Calu3 (cell line): ENCODE data around the gene ZCCHC4. TPM values are rescaled to one million over a fixed set of nuclear protein-coding genes. Genes with fewer than 3 reads are reported as not detected.
A peak's percentile ranks its signal among the peaks of the same experiment; 100 is the strongest.
"Not testable (repeated sequence)": the region's sequence is repeated elsewhere in the genome, so short reads cannot be mapped to it uniquely, and the experiment has no call there.

Source experiments
- BruUV-seq: library from RNA; stranded (reverse); fragments of 400-500 nt; replicated peaks from 2 replicates; lab custom pipeline; 2021; lab: Mats Ljungman, UMichigan
- CTCF ChIA-PET: fragments of 300-600 bp; sonication (Branson Sonifier 250); formaldehyde crosslinking; loops from one replicate; lab custom pipeline; 2022; ENCODE audit warnings: antibody characterized with exemption; lab: Charles Lee
- DNase-seq: peaks from one replicate; pipeline ENCODE4 v3.0.0; 2022
- H3K27ac Mint-ChIP-seq: one replicate; pipeline ENCODE4 v1.8.0; 2022; ENCODE audit warnings: mixed read lengths; ENCODE audit not compliant: unreplicated experiment
- H3K27me3 Mint-ChIP-seq: one replicate; pipeline ENCODE4 v1.8.0; 2022; ENCODE audit warnings: mixed read lengths; ENCODE audit not compliant: unreplicated experiment
- H3K36me3 Mint-ChIP-seq: one replicate; pipeline ENCODE4 v1.8.0; 2022; ENCODE audit warnings: mild to moderate bottlenecking, moderate library complexity, mixed read lengths; ENCODE audit not compliant: insufficient read depth, unreplicated experiment
- H3K4me1 Mint-ChIP-seq: one replicate; pipeline ENCODE4 v1.8.0; 2022; ENCODE audit warnings: mild to moderate bottlenecking, low read depth, mixed read lengths; ENCODE audit not compliant: unreplicated experiment
- H3K4me3 Mint-ChIP-seq: one replicate; pipeline ENCODE4 v1.8.0; 2022; ENCODE audit warnings: mild to moderate bottlenecking, low read depth, moderate library complexity, mixed read lengths; ENCODE audit not compliant: unreplicated experiment
- H3K9me3 Mint-ChIP-seq: one replicate; pipeline ENCODE4 v1.8.0; 2022; ENCODE audit warnings: low read depth, mixed read lengths; ENCODE audit not compliant: unreplicated experiment
- CTCF ChIP-seq: fragments of 200-600 bp; IDR thresholded peaks from one replicate; pipeline ENCODE4 v1.8.0; 2022; ENCODE audit warnings: antibody characterized with exemption; ENCODE audit not compliant: unreplicated experiment
- intact Hi-C: fragments of 100-400 bp; cut with micrococcal nuclease; formaldehyde crosslinking; loops from one replicate; pipeline ENCODE4 v1.10.0; 2022; ENCODE audit not compliant: unreplicated experiment
- total RNA-seq: library from RNA; stranded (reverse); gene quantifications from 2 replicates; pipeline ENCODE4 v1.2.3, GENCODE V29; 2022

ZCCHC4 gene
- total RNA-seq, 1 experiment from 2014 or later, result 10.1 TPM

GRCh38 chr4:25320773-25321172 is 8.2 kb downstream of the ZCCHC4 start:
- no peak for TF ChIP-seq CTCF
- Mint-ChIP-seq H3K9me3 (no peaks in the 10 kb centered on the region), H3K27me3 (no peaks in the 10 kb centered on the region), H3K4me1 (peaks cover 14% of the 10 kb centered on the region), H3K36me3 (no peaks in the 10 kb centered on the region), H3K4me3 (no peak overlapping the region), H3K27ac (peak overlapping the region; percentile 27)
- intact Hi-C loops, result no loop called here
- no TSS peak for BruUV-seq
- CTCF ChIA-PET, result interaction anchor here (0.9 to 1.9 kb wide), 2 partner anchors 9 to 46 kb away, joined by 4 to 11 read pairs; partner anchors contain the start of gene ZCCHC4
- no peak for DNase-seq

- intact Hi-C loops, result no loop called here
- Mint-ChIP-seq H3K36me3 (no peaks in the 10 kb centered on the region), H3K4me1 (peaks cover 14% of the 10 kb centered on the region), H3K27me3 (no peaks in the 10 kb centered on the region), H3K4me3 (no peak overlapping the region), H3K27ac (no peak overlapping the region), H3K9me3 (no peaks in the 10 kb centered on the region)
- no peak for DNase-seq
- CTCF ChIA-PET, result interaction anchor here (1.9 kb wide), 1 partner anchor 10 kb away, joined by 11 read pairs; the partner anchor contains the start of gene ZCCHC4
- no TSS peak for BruUV-seq
- TF ChIP-seq CTCF, result no peak
Measured at GRCh38 chr4:25321703-25322102, 9.1 kb downstream of the ZCCHC4 start.

- DNase-seq, CTCF ChIA-PET, H3K27me3 Mint-ChIP-seq, H3K9me3 Mint-ChIP-seq, H3K4me1 Mint-ChIP-seq, H3K36me3 Mint-ChIP-seq, intact Hi-C loops, BruUV-seq, H3K27ac Mint-ChIP-seq, H3K4me3 Mint-ChIP-seq: not testable (repeated sequence)
Measured at GRCh38 chr4:25328463-25328862, 15.9 kb downstream of the ZCCHC4 start.

- intact Hi-C loops, result no loop called here
- CTCF ChIA-PET, result no interaction called here
- H3K9me3 Mint-ChIP-seq, result no peaks in the 10 kb centered on the region
- H3K4me3 Mint-ChIP-seq, result no peak overlapping the region
- no TSS peak for BruUV-seq
- H3K27ac Mint-ChIP-seq, result no peak overlapping the region
- no peak for TF ChIP-seq CTCF
- no peaks in the 10 kb centered on the region for H3K4me1 Mint-ChIP-seq
- no peak for DNase-seq
- H3K36me3 Mint-ChIP-seq, result no peaks in the 10 kb centered on the region
- H3K27me3 Mint-ChIP-seq, result no peaks in the 10 kb centered on the region
Measured at GRCh38 chr4:25330335-25330734, 17.8 kb downstream of the ZCCHC4 start.
